Sigmoid colon (tissue), 7 donors: ENCODE measurements around the gene NTM. TPM values are rescaled to one million over a fixed set of nuclear protein-coding genes. Genes with fewer than 3 reads are reported as not detected.

Experiments used
- DNase-seq: peaks from one replicate; pipeline ENCODE4 v3.0.0-alpha.2; 2019
- H3K27ac ChIP-seq, 4 donors: fragments of 200-600 bp; sonication (generic); one replicate each; pipeline ENCODE4 v1.5.1; 2016 to 2019; ENCODE audit warnings: mild to moderate bottlenecking in 1 of 4
- H3K27me3 ChIP-seq, 3 donors: fragments of 200-600 bp; sonication (generic); one replicate each; pipeline ENCODE4 v1.5.1; 2019; ENCODE audit warnings: mild to moderate bottlenecking in 1 of 3
- H3K36me3 ChIP-seq, 4 donors: fragments of 200-600 bp; sonication (generic); one replicate each; pipeline ENCODE4 v1.5.1; 2016 to 2019
- H3K4me1 ChIP-seq, 4 donors: fragments of 200-600 bp; sonication (generic); one replicate each; pipeline ENCODE4 v1.5.1; 2017 to 2019
- H3K4me3 ChIP-seq, 4 donors: fragments of 200-600 bp; sonication (generic); one replicate each; pipeline ENCODE4 v1.5.1; 2017 to 2019; ENCODE audit warnings: mild to moderate bottlenecking in 2 of 4, moderate library complexity in 1 of 4
- H3K9me3 ChIP-seq, 4 donors: fragments of 200-600 bp in 3 of 4; sonication (generic) in 3 of 4; one replicate each; pipeline versions ENCODE4 v1.5.1 to v1.6.1; 2013 to 2019
- CTCF ChIP-seq, 4 experiments: fragments of 450-650 bp in 3 of 4; fragments of 200-600 bp in 1 of 4; IDR thresholded peaks; one replicate each; pipeline ENCODE4 v1.5.1; 2016 to 2019; ENCODE audit warnings: antibody characterized with exemption in 4 of 4, mild to moderate bottlenecking in 3 of 4, moderate library complexity in 2 of 4
- EP300 ChIP-seq, 4 donors: sonication (generic); formaldehyde crosslinking; IDR thresholded peaks; one replicate each; pipeline ENCODE4 v1.6.1; 2017; ENCODE audit warnings: antibody characterized with exemption in 4 of 4
- POLR2A ChIP-seq, 2 donors: fragments of 450-650 bp; IDR thresholded peaks; one replicate each; pipeline ENCODE4 v1.6.1; 2016; ENCODE audit warnings: antibody characterized with exemption in 2 of 2, mild to moderate bottlenecking in 2 of 2, moderate library complexity in 2 of 2
- POLR2AphosphoS5 ChIP-seq, 4 donors: sonication (generic); formaldehyde crosslinking; IDR thresholded peaks; one replicate each; pipeline ENCODE4 v1.6.1; 2017; ENCODE audit warnings: antibody characterized with exemption in 4 of 4
- WGBS, 2 donors: extraction: QIAGEN DNeasy Blood & Tissue Kit; methylation state at CpG; one replicate each; pipeline ENCODE4 v1.1.7; 2013; 5-methylcytosine and 5-hydroxymethylcytosine counted together
- intact Hi-C: fragments of 100-400 bp; cut with DNase I; formaldehyde crosslinking; loops from one replicate; pipeline ENCODE4 v1.15.1; 2023
- polyA plus RNA-seq, 3 donors: library from polyadenylated mRNA; stranded (reverse); fragments of 200-250 nt; gene quantifications; one replicate each; pipeline ENCODE4 v1.2.3, GENCODE V29; 2013
- total RNA-seq, 4 donors: library from RNA; depleted of rRNA; stranded (reverse); fragments of >200 nt; gene quantifications; one replicate each; pipeline ENCODE4 v1.1.0, GENCODE V29; 2016
- donor health status: healthy with polysubstance abuse.
- donor health status: Bipolar disorder and iron deficiency.
- donor health status: healthy.

The NTM gene
- total and polyA plus RNA-seq, 7 donors: 0.96 to 18.3 (median 6.4) TPM; not detected in 1

GRCh38 chr11:132119573-132119972, 749.2 kb downstream of the NTM start:
- intact Hi-C loops: no loop called here
- Histone ChIP-seq H3K4me3 (no peak overlapping the region), H3K9me3 (no peaks in the 10 kb centered on the region), H3K36me3 (no peaks in the 10 kb centered on the region), H3K4me1 (no peaks in the 10 kb centered on the region), H3K27ac (no peak overlapping the region), H3K27me3 (no peaks in the 10 kb centered on the region)
- no peak for TF ChIP-seq CTCF (IDR thresholded peaks at IDR 0.05)
- TF ChIP-seq EP300 (IDR thresholded peaks at IDR 0.05): no peak
- no peak for TF ChIP-seq POLR2A (IDR thresholded peaks at IDR 0.05)
- no peak for TF ChIP-seq POLR2AphosphoS5 (IDR thresholded peaks at IDR 0.05)
- DNase-seq: no peak
- 79 to 85% methylated on average over 4 of the region's 4 CpGs for WGBS, 2 donors

- intact Hi-C loops: no loop called here
- Histone ChIP-seq H3K4me1 (peaks cover 0 to 20% (median 19%) of the 10 kb centered on the region in 4 donors), H3K4me3 (no peak overlapping the region), H3K27ac (no peak overlapping the region), H3K36me3 (no peaks in the 10 kb centered on the region), H3K27me3 (no peaks in the 10 kb centered on the region), H3K9me3 (peaks cover 0 to 2% (median 0%) of the 10 kb centered on the region in 4 donors)
- TF ChIP-seq POLR2AphosphoS5 (IDR thresholded peaks at IDR 0.05) (no peak), CTCF (IDR thresholded peaks at IDR 0.05) (no peak), EP300 (IDR thresholded peaks at IDR 0.05) (no peak), POLR2A (IDR thresholded peaks at IDR 0.05) (no peak)
- 64 to 66% methylated on average over 4 of the region's 4 CpGs for WGBS, 2 donors
- no peak for DNase-seq
Observed at GRCh38 chr11:132122735-132123134, 752.3 kb downstream of the NTM start.

- peaks cover 0 to 22% (median 20%) of the 10 kb centered on the region in 4 donors for H3K4me1 ChIP-seq
- intact Hi-C loops: no loop called here
- H3K36me3 ChIP-seq: no peaks in the 10 kb centered on the region
- DNase-seq: no peak
- TF ChIP-seq POLR2AphosphoS5 (IDR thresholded peaks at IDR 0.05) (no peak), CTCF (IDR thresholded peaks at IDR 0.05) (no peak), POLR2A (IDR thresholded peaks at IDR 0.05) (no peak), EP300 (IDR thresholded peaks at IDR 0.05) (no peak)
- peaks cover 0 to 2% (median 0%) of the 10 kb centered on the region in 4 donors for H3K9me3 ChIP-seq
- no peaks in the 10 kb centered on the region for H3K27me3 ChIP-seq
- no peak overlapping the region for H3K4me3 ChIP-seq
- H3K27ac ChIP-seq: no peak overlapping the region
- WGBS, 2 donors: 77 to 79% methylated on average over 10 of the region's 10 CpGs
Observed at GRCh38 chr11:132123449-132123848, 753.0 kb downstream of the NTM start.

- peaks cover 0 to 2% (median 0%) of the 10 kb centered on the region in 4 donors for H3K9me3 ChIP-seq
- 78 to 82% methylated on average over 21 of the region's 21 CpGs for whole genome bisulfite sequencing, 2 donors
- intact Hi-C loops: no loop called here
- TF ChIP-seq POLR2AphosphoS5 (IDR thresholded peaks at IDR 0.05): no peak
- no peak for TF ChIP-seq CTCF (IDR thresholded peaks at IDR 0.05)
- TF ChIP-seq EP300 (IDR thresholded peaks at IDR 0.05): no peak
- TF ChIP-seq POLR2A (IDR thresholded peaks at IDR 0.05): no peak
- H3K4me3 ChIP-seq: no peak overlapping the region
- no peaks in the 10 kb centered on the region for H3K36me3 ChIP-seq
- H3K4me1 ChIP-seq: peaks cover 0 to 22% (median 20%) of the 10 kb centered on the region in 4 donors
- H3K27ac ChIP-seq: no peak overlapping the region
- H3K27me3 ChIP-seq: no peaks in the 10 kb centered on the region
- DNase-seq: no peak
Observed at GRCh38 chr11:132123854-132124835, 753.7 kb downstream of the NTM start.
